H1 (cell line): ENCODE measurements around the gene APH1A. TPM values are rescaled to one million over a fixed set of nuclear protein-coding genes. Genes with fewer than 3 reads are reported as not detected.

Experiments used
- CTCF ChIA-PET: fragments of 300-600 bp; sonication (Branson Sonifier 250); formaldehyde crosslinking; loops from one replicate; lab custom pipeline; 2021; ENCODE audit not compliant: partially characterized antibody; lab: Charles Lee
- POLR2A ChIA-PET: fragments of 300-600 bp; sonication (Branson Sonifier 250); formaldehyde crosslinking; loops from one replicate; lab custom pipeline; 2021; ENCODE audit warnings: inconsistent platforms; ENCODE audit not compliant: partially characterized antibody; lab: Charles Lee
- DNase-seq, 2 experiments: peaks; one replicate each; pipeline versions ENCODE4 v3.0.0 to v3.0.0-alpha.2; 2010 to 2022; ENCODE audit warnings: low spot score in 2 of 2, low read depth in 1 of 2, mixed read lengths in 1 of 2
- FAIRE-seq: peaks from 2 replicates; lab custom pipeline; 2011; peaks lifted over from hg19 to GRCh38; lab: Jason Lieb, UNC
- H2AFZ ChIP-seq: 2 replicates; pipeline ENCODE4 v1.8.1; 2012; ENCODE audit warnings: low read length, inconsistent platforms
- H2AK5ac ChIP-seq: 2 replicates; pipeline ENCODE4 v1.6.1; 2013; ENCODE audit warnings: low read depth, low read length
- H2BK120ac ChIP-seq: replicated peaks from 2 replicates; pipeline ENCODE3; 2013; ENCODE audit warnings: low read depth, low read length, inconsistent platforms
- H2BK12ac ChIP-seq: 2 replicates; pipeline ENCODE4 v1.6.1; 2013; ENCODE audit warnings: low read depth, low read length
- H2BK15ac ChIP-seq: 2 replicates; pipeline ENCODE4 v1.6.1; 2013; ENCODE audit warnings: low read length
- H2BK20ac ChIP-seq: 2 replicates; pipeline ENCODE4 v1.6.1; 2013; ENCODE audit warnings: low read length
- H2BK5ac ChIP-seq: 2 replicates; pipeline ENCODE4 v1.6.1; 2013; ENCODE audit warnings: low read depth, low read length
- H3K14ac ChIP-seq: 2 replicates; pipeline ENCODE4 v1.6.1; 2013; ENCODE audit warnings: inconsistent platforms; ENCODE audit not compliant: insufficient read length
- H3K18ac ChIP-seq: 2 replicates; pipeline ENCODE4 v1.6.1; 2013; ENCODE audit warnings: low read length; ENCODE audit errors: extremely low read depth
- H3K23ac ChIP-seq: 2 replicates; pipeline ENCODE4 v1.6.1; 2013; ENCODE audit warnings: inconsistent platforms; ENCODE audit not compliant: insufficient read length
- H3K23me2 ChIP-seq: 2 replicates; pipeline ENCODE4 v1.6.1; 2013; ENCODE audit warnings: low read depth, low read length
- H3K27ac ChIP-seq: 2 replicates; pipeline ENCODE4 v1.6.1; 2011; ENCODE audit warnings: low read depth, low read length, inconsistent platforms
- H3K27me3 ChIP-seq, 4 experiments: replicated peaks in 1 of 4; 1 replicate in 1 of 4; 2 replicates in 3 of 4; pipeline versions ENCODE4 v1.6.1 to v1.8.1; 2011 to 2013; ENCODE audit warnings: low read length in 3 of 4, mild to moderate bottlenecking in 3 of 4, inconsistent platforms in 2 of 4, mixed read lengths in 2 of 4, moderate library complexity in 1 of 4; ENCODE audit not compliant: control insufficient read depth in 3 of 4, insufficient read depth in 3 of 4; ENCODE audit errors: extremely low read depth in 1 of 4
- H3K36me3 ChIP-seq, 4 experiments: 2 replicates each; pipeline versions ENCODE4 v1.6.1 to v1.8.1; 2011 to 2013; ENCODE audit warnings: mild to moderate bottlenecking in 4 of 4, low read length in 3 of 4, moderate library complexity in 2 of 4, control low read depth in 1 of 4, inconsistent platforms in 1 of 4; ENCODE audit not compliant: insufficient read depth in 4 of 4, control insufficient read depth in 2 of 4
- H3K4ac ChIP-seq: replicated peaks from 2 replicates; pipeline ENCODE3; 2013; ENCODE audit warnings: low read length, low read depth, mixed read lengths, inconsistent platforms; ENCODE audit not compliant: insufficient read length
- H3K4me1 ChIP-seq, 4 experiments: replicated peaks in 1 of 4; 1 replicate in 1 of 4; 2 replicates in 3 of 4; pipeline versions ENCODE4 v1.6.1 to v1.8.1; 2011 to 2013; ENCODE audit warnings: low read length in 3 of 4, inconsistent platforms in 2 of 4, mixed read lengths in 1 of 4; ENCODE audit not compliant: insufficient read depth in 4 of 4, control insufficient read depth in 3 of 4
- H3K4me2 ChIP-seq, 2 experiments: 2 replicates each; pipeline versions ENCODE4 v1.6.1 to v1.8.1; 2011 to 2013; ENCODE audit warnings: low read depth in 2 of 2, low read length in 2 of 2, control low read depth in 1 of 2, inconsistent platforms in 1 of 2, mild to moderate bottlenecking in 1 of 2; ENCODE audit not compliant: insufficient read depth in 1 of 2
- H3K4me3 ChIP-seq, 4 experiments: fragments of 200-600, 300-600 bp in 1 of 4; sonication (generic), shearing (Covaris generic), sonication (Bioruptor Twin) in 1 of 4; 2 replicates each; pipeline versions ENCODE4 v1.5.1 to v1.8.1; 2011 to 2016; ENCODE audit warnings: low read length in 4 of 4, low read depth in 3 of 4, control low read depth in 2 of 4, inconsistent platforms in 2 of 4, mild to moderate bottlenecking in 2 of 4, mixed read lengths in 1 of 4, moderate library complexity in 1 of 4; ENCODE audit not compliant: insufficient read depth in 2 of 4; ENCODE audit errors: extremely low read depth in 1 of 4
- H3K56ac ChIP-seq: replicated peaks from 2 replicates; pipeline ENCODE3; 2013; ENCODE audit warnings: low read depth, mild to moderate bottlenecking, mixed read lengths, low read length, inconsistent platforms; ENCODE audit not compliant: insufficient read length
- H3K79me1 ChIP-seq: 2 replicates; pipeline ENCODE4 v1.6.1; 2013; ENCODE audit warnings: low read depth, low read length, control low read depth
- H3K79me2 ChIP-seq, 2 experiments: 2 replicates each; pipeline versions ENCODE4 v1.6.1 to v1.8.1; 2012 to 2013; ENCODE audit warnings: low read length in 2 of 2, mild to moderate bottlenecking in 2 of 2, inconsistent platforms in 1 of 2; ENCODE audit not compliant: insufficient read depth in 2 of 2, control insufficient read depth in 1 of 2
- H3K9ac ChIP-seq, 4 experiments: replicated peaks in 1 of 4; 1 replicate in 1 of 4; 2 replicates in 3 of 4; pipeline versions ENCODE4 v1.6.1 to v1.8.1; 2011 to 2013; ENCODE audit warnings: low read depth in 3 of 4, low read length in 3 of 4, control low read depth in 2 of 4, mild to moderate bottlenecking in 2 of 4, moderate library complexity in 2 of 4, inconsistent platforms in 1 of 4; ENCODE audit errors: extremely low read depth in 1 of 4
- H3K9me3 ChIP-seq, 2 experiments: 2 replicates each; pipeline versions ENCODE4 v1.6.1 to v1.8.1; 2012 to 2013; ENCODE audit warnings: mild to moderate bottlenecking in 2 of 2, moderate library complexity in 2 of 2, control low read depth in 1 of 2, inconsistent platforms in 1 of 2, low read depth in 1 of 2, low read length in 1 of 2, mixed read lengths in 1 of 2; ENCODE audit not compliant: insufficient read depth in 2 of 2
- H4K20me1 ChIP-seq, 2 experiments: replicated peaks in 1 of 2; 2 replicates each; pipeline versions ENCODE3 to v1.8.1; 2011 to 2013; ENCODE audit warnings: inconsistent platforms in 2 of 2, low read length in 2 of 2, mild to moderate bottlenecking in 1 of 2; ENCODE audit not compliant: insufficient read depth in 2 of 2, control insufficient read depth in 1 of 2
- H4K5ac ChIP-seq: 2 replicates; pipeline ENCODE4 v1.6.1; 2013; ENCODE audit warnings: low read length, low read depth, mixed read lengths, inconsistent platforms; ENCODE audit not compliant: insufficient read length
- H4K8ac ChIP-seq: 2 replicates; pipeline ENCODE4 v1.8.0; 2013; ENCODE audit warnings: mild to moderate bottlenecking, moderate library complexity, low read length, inconsistent platforms; ENCODE audit not compliant: insufficient read depth; ENCODE audit errors: extremely low read depth
- H4K91ac ChIP-seq: replicated peaks from 2 replicates; pipeline ENCODE3; 2013; ENCODE audit warnings: low read length, mixed read lengths, inconsistent platforms; ENCODE audit not compliant: insufficient read length
- EGR1 ChIP-seq: IDR thresholded peaks from 2 replicates; pipeline ENCODE4 v1.6.1; 2011; ENCODE audit warnings: low read depth, low read length, borderline replicate concordance
- NANOG ChIP-seq: IDR thresholded peaks from 2 replicates; pipeline ENCODE4 v1.6.1; 2011; ENCODE audit warnings: low read length, low read depth, mild to moderate bottlenecking, inconsistent platforms; ENCODE audit not compliant: insufficient read depth, poor library complexity, severe bottlenecking
- POLR2AphosphoS5 ChIP-seq: IDR thresholded peaks from 2 replicates; pipeline ENCODE4 v1.6.1; 2011; ENCODE audit warnings: low read depth, low read length
- RBBP5 ChIP-seq: IDR thresholded peaks from 2 replicates; pipeline ENCODE4 v1.7.1; 2012; ENCODE audit warnings: low read depth, mild to moderate bottlenecking, inconsistent platforms, low read length, moderate library complexity, borderline replicate concordance
- RFX5 ChIP-seq: IDR thresholded peaks from 2 replicates; pipeline ENCODE4 v1.6.1; 2011; ENCODE audit warnings: low read depth, low read length, improper control_type of control experiment, borderline replicate concordance
- SP1 ChIP-seq: IDR thresholded peaks from 2 replicates; pipeline ENCODE4 v1.6.1; 2011; ENCODE audit warnings: low read depth, low read length
- YY1 ChIP-seq: IDR thresholded peaks from 2 replicates; pipeline ENCODE4 v1.6.1; 2011; ENCODE audit warnings: low read depth, mild to moderate bottlenecking, low read length
- WGBS, 2 experiments: shearing (Covaris generic) in 1 of 2; methylation state at CpG; one replicate each; pipeline versions ENCODE4 v1.1.6 to v1.1.7; 2013 to 2015; ENCODE audit warnings: low lambda C conversion rate in 2 of 2, mixed read lengths in 2 of 2, inconsistent platforms in 1 of 2, low coverage in 1 of 2, missing lambda C conversion rate in 1 of 2; ENCODE audit not compliant: insufficient replicate concordance in 2 of 2, insufficient coverage in 1 of 2, insufficient read length in 1 of 2; ENCODE audit errors: extremely low coverage in 1 of 2, missing lambda C conversion rate in 1 of 2; 5-methylcytosine and 5-hydroxymethylcytosine counted together
- long read RNA-seq, 2 experiments: library from RNA in 1 of 2; library from capped mRNA in 1 of 2; stranded (forward); transcript quantifications; one replicate each; pipeline ENCODE4 v2.0.0, GENCODE V29; 2021; ENCODE audit warnings: inconsistent platforms in 1 of 2
- polyA minus RNA-seq, 3 experiments: library from RNA; depleted of rRNA, polyadenylated mRNA; stranded (reverse); fragments of >200 nt; gene quantifications; 1 replicate in 2 of 3; 2 replicates in 1 of 3; pipeline ENCODE4 v1.2.3, GENCODE V29; 2011
- polyA plus RNA-seq, 7 experiments: library from polyadenylated mRNA; depleted of rRNA in 3 of 7; stranded (reverse) in 5 of 7; unstranded in 2 of 7; fragments of >200 nt in 5 of 7; fragments of 200-250 nt in 2 of 7; gene quantifications; 1 replicate in 5 of 7; 2 replicates in 1 of 7; 4 replicates in 1 of 7; pipeline versions ENCODE4 v1.2.1 to v1.2.3, GENCODE V29; 2011 to 2013; ENCODE audit warnings: missing spikeins in 2 of 7, mixed read lengths in 2 of 7
- total RNA-seq: library from RNA; stranded (reverse); fragmentation: NEBNext Ultra II Directional; extraction: Animal tissue kit (Norgen Biotek cat#: 25700); gene quantifications from 2 replicates; pipeline ENCODE4 v1.2.1, GENCODE V29; 2021

The APH1A gene
- total RNA-seq (110 and 111 TPM in 2 replicates), polyA plus RNA-seq (2011; rRNA removed) (183 and 188 TPM in 2 replicates), polyA minus RNA-seq (2011; rRNA and poly(A)+ RNA removed) (138 and 140 TPM in 2 replicates)
- 157 TPM for polyA plus RNA-seq (2011; cell fraction: cytosol; rRNA removed)
- 218 TPM for polyA plus RNA-seq (2011; cell fraction: nucleus; rRNA removed)
- polyA plus RNA-seq (2012, experiment 1 of 2) = 89.8 to 118 TPM (median 111 TPM) in 4 replicates
- polyA plus RNA-seq (2012, experiment 2 of 2) = 169 TPM
- polyA plus RNA-seq (2013, experiment 1 of 2) = 75.6 TPM
- 85.8 TPM for polyA plus RNA-seq (2013, experiment 2 of 2)
- polyA minus RNA-seq (2011; cell fraction: cytosol; rRNA and poly(A)+ RNA removed) = 57.2 TPM
- polyA minus RNA-seq (2011; cell fraction: nucleus; rRNA and poly(A)+ RNA removed) = 97.0 TPM
- long read RNA-seq, experiment 1, transcript APH1A-202 (6 exons, 2,353 nt) = major isoform, 39 of 136 reads
- long read RNA-seq, experiment 1, transcript APH1A-203 (7 exons, 1,713 nt) = minor isoform, 27 of 136 reads
- long read RNA-seq, experiment 1, partial matches to known transcripts = 47 of 136 reads
- long read RNA-seq, experiment 1, other reads (novel, unspliced or antisense) = 23 of 136 reads
- long read RNA-seq, experiment 2, transcript APH1A-202 (6 exons, 2,353 nt) = major isoform, 45 of 97 reads
- long read RNA-seq, experiment 2, transcript APH1A-203 (7 exons, 1,713 nt) = minor isoform, 32 of 97 reads
- long read RNA-seq, experiment 2, partial matches to known transcripts = 8 of 97 reads
- long read RNA-seq, experiment 2, other reads (novel, unspliced or antisense) = 11 of 97 reads

- Histone ChIP-seq H2BK5ac (peak within 1 kb of the TSS; percentile 80), H4K5ac (peak within 1 kb of the TSS; percentile 79), H4K8ac (peak within 1 kb of the TSS; percentile 73; the same call in 1 of the 2 replicates), H3K4me1 (peaks cover 8 to 13% (median 10%) of the 10 kb centered on the region in 4 experiments; a peak in 6 of 7 replicates), H2BK12ac (peak within 1 kb of the TSS; percentile 61), H3K27ac (peak within 1 kb of the TSS; percentile 69), H3K23ac (no peak within 1 kb of the TSS), H3K23me2 (peaks cover 10% of the 10 kb centered on the region), H3K4ac (peak within 1 kb of the TSS; percentile 83), H2BK120ac (no peak within 1 kb of the TSS), H3K36me3 (peaks cover 14 to 33% (median 26%) of the 10 kb centered on the region in 4 experiments), H2BK15ac (no peak within 1 kb of the TSS; the same call in 1 of the 2 replicates), H3K18ac (peak within 1 kb of the TSS; percentile 51; the same call in 1 of the 2 replicates), H3K27me3 (no peaks in the 10 kb centered on the region), H4K91ac (peak within 1 kb of the TSS; percentile 58), H3K79me1 (peaks cover 11% of the 10 kb centered on the region; the same call in 1 of the 2 replicates), H3K9me3 (no peaks in the 10 kb centered on the region), H3K4me3 (peak within 1 kb of the TSS; percentile 81 to 99 (median 96)), H2AFZ (no peak within 1 kb of the TSS), H3K79me2 (peaks cover 8 to 20% of the 10 kb centered on the region in 2 experiments; a peak in 3 of 4 replicates), H3K14ac (no peak within 1 kb of the TSS), H2BK20ac (0 out of 2 replicates have a peak within 1 kb of the TSS, but pooled peaks have one; percentile 82), H3K56ac (peak within 1 kb of the TSS; percentile 47), H2AK5ac (peak within 1 kb of the TSS; percentile 72; the same call in 1 of the 2 replicates), H3K9ac (peak within 1 kb of the TSS; percentile 56 to 89 (median 84)), H3K4me2 (peak within 1 kb of the TSS; percentile 95 to 100), H4K20me1 (peaks cover 3 to 4% of the 10 kb centered on the region in 2 experiments)
- FAIRE-seq (peak; percentile 65), DNase-seq (peak; percentile 92 to 95)
- 1% methylated on average over 38 of the region's 49 CpGs; no CpG with 5 or more reads in 1 of the 2 experiments for WGBS, 2 experiments
- ChIA-PET CTCF (interaction anchor here (1.1 to 16.5 kb wide), 3 partner anchors 13 to 30 kb away, joined by 4 to 326 read pairs (median 43); partner anchors contain the start of genes CA14 and CIART), POLR2A (interaction anchor here (0.6 to 25.2 kb wide), 15 partner anchors 11 to 247 kb away, joined by 3 to 535 read pairs (median 4); partner anchors contain the start of genes ANP32E, CA14, CIART and RPRD2)
- TF ChIP-seq RBBP5 = no peak; the same call in 1 of the 2 replicates
- TF ChIP-seq NANOG = no peak
- TF ChIP-seq SP1 = peak; percentile 77
- peak; percentile 50; the same call in 1 of the 2 replicates for TF ChIP-seq YY1
- TF ChIP-seq POLR2AphosphoS5 = peak; percentile 44; the same call in 1 of the 2 replicates
- no peak for TF ChIP-seq RFX5
- peak; percentile 38; the same call in 1 of the 2 replicates for TF ChIP-seq EGR1
Observed at GRCh38 chr1:150268705-150269403, at the start of gene APH1A. Gene APH1A, minus strand, starts transcription at chr1:150269016. Its CDS starts 206 bp downstream, at chr1:150268810.
